ENCODE results near the gene OXLD1.

DNA sequence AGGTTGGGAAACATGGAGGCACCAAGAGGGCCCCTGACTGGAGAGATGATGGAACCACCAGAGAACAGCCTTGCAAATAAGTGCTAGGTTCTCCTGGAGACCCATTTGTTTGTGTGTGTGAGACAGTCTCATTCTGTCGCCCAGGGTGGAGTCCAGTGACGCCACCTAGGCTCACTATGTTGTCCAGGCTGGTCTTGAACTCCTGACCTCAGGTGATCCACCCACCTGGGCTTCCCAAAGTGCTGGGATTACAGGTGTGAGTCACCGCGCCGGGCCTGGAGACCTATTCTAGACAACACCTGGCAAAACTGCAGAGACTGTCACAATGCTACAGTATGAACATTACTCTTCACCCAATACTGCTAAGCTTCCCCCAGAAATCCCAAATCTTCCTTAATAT lies 31.0 kb downstream of the OXLD1 start:
- TF ChIP-seq RAD21 (IDR thresholded peaks at IDR 0.05) (no peak), YY1 (IDR thresholded peaks at IDR 0.05) (no peak), TAF1 (conservative IDR thresholded peaks at IDR 0.05) (no peak)
- TF ChIP-seq, protein P1, sequence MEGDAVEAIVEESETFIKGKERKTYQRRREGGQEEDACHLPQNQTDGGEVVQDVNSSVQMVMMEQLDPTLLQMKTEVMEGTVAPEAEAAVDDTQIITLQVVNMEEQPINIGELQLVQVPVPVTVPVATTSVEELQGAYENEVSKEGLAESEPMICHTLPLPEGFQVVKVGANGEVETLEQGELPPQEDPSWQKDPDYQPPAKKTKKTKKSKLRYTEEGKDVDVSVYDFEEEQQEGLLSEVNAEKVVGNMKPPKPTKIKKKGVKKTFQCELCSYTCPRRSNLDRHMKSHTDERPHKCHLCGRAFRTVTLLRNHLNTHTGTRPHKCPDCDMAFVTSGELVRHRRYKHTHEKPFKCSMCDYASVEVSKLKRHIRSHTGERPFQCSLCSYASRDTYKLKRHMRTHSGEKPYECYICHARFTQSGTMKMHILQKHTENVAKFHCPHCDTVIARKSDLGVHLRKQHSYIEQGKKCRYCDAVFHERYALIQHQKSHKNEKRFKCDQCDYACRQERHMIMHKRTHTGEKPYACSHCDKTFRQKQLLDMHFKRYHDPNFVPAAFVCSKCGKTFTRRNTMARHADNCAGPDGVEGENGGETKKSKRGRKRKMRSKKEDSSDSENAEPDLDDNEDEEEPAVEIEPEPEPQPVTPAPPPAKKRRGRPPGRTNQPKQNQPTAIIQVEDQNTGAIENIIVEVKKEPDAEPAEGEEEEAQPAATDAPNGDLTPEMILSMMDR (IDR thresholded peaks at IDR 0.05; ENCODE audit: low read depth, low read length, missing input control) = no peak
- TF ChIP-seq, protein P2, sequence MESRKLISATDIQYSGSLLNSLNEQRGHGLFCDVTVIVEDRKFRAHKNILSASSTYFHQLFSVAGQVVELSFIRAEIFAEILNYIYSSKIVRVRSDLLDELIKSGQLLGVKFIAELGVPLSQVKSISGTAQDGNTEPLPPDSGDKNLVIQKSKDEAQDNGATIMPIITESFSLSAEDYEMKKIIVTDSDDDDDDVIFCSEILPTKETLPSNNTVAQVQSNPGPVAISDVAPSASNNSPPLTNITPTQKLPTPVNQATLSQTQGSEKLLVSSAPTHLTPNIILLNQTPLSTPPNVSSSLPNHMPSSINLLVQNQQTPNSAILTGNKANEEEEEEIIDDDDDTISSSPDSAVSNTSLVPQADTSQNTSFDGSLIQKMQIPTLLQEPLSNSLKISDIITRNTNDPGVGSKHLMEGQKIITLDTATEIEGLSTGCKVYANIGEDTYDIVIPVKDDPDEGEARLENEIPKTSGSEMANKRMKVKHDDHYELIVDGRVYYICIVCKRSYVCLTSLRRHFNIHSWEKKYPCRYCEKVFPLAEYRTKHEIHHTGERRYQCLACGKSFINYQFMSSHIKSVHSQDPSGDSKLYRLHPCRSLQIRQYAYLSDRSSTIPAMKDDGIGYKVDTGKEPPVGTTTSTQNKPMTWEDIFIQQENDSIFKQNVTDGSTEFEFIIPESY (IDR thresholded peaks at IDR 0.05) = no peak
- TF ChIP-seq, protein P3, sequence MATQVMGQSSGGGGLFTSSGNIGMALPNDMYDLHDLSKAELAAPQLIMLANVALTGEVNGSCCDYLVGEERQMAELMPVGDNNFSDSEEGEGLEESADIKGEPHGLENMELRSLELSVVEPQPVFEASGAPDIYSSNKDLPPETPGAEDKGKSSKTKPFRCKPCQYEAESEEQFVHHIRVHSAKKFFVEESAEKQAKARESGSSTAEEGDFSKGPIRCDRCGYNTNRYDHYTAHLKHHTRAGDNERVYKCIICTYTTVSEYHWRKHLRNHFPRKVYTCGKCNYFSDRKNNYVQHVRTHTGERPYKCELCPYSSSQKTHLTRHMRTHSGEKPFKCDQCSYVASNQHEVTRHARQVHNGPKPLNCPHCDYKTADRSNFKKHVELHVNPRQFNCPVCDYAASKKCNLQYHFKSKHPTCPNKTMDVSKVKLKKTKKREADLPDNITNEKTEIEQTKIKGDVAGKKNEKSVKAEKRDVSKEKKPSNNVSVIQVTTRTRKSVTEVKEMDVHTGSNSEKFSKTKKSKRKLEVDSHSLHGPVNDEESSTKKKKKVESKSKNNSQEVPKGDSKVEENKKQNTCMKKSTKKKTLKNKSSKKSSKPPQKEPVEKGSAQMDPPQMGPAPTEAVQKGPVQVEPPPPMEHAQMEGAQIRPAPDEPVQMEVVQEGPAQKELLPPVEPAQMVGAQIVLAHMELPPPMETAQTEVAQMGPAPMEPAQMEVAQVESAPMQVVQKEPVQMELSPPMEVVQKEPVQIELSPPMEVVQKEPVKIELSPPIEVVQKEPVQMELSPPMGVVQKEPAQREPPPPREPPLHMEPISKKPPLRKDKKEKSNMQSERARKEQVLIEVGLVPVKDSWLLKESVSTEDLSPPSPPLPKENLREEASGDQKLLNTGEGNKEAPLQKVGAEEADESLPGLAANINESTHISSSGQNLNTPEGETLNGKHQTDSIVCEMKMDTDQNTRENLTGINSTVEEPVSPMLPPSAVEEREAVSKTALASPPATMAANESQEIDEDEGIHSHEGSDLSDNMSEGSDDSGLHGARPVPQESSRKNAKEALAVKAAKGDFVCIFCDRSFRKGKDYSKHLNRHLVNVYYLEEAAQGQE (IDR thresholded peaks at IDR 0.05) = no peak
